Activated T-cell treated with anti-CD3 and anti-CD28 coated beads, Interleukin-2, amount 50 U/mL, for 72 hours (primary cell): ENCODE data around the gene CFAP61. TPM values are rescaled to one million over a fixed set of nuclear protein-coding genes. Genes with fewer than 3 reads are reported as not detected.

Experiments used
- ATAC-seq, 2 donors: fragments of 150-1000 bp; cut with Tn5 transposase; replicated peaks in 1 of 2; 2 replicates each; pipeline ENCODE4 v1.10.0; 2021; ENCODE audit warnings: moderate library complexity in 2 of 2, mild to moderate bottlenecking in 1 of 2
- DNase-seq, 2 donors: peaks; one replicate each; pipeline ENCODE4 v3.0.0; 2021 to 2022; ENCODE audit warnings: mixed read lengths in 1 of 2
- H3K27ac Mint-ChIP-seq: one replicate; pipeline ENCODE4 v1.8.0; 2022; ENCODE audit warnings: mild to moderate bottlenecking, moderate library complexity, mixed read lengths
- H3K27me3 Mint-ChIP-seq: one replicate; pipeline ENCODE4 v1.8.0; 2022; ENCODE audit warnings: low read depth, mixed read lengths
- H3K36me3 Mint-ChIP-seq, 2 donors: one replicate each; pipeline ENCODE4 v1.8.0; 2022; ENCODE audit warnings: mixed read lengths in 2 of 2, mild to moderate bottlenecking in 1 of 2; ENCODE audit not compliant: insufficient read depth in 2 of 2
- H3K4me1 Mint-ChIP-seq: one replicate; pipeline ENCODE4 v1.8.0; 2022; ENCODE audit warnings: low read depth, mixed read lengths
- H3K4me3 Mint-ChIP-seq, 2 donors: one replicate each; pipeline ENCODE4 v1.8.0; 2022; ENCODE audit warnings: mild to moderate bottlenecking in 2 of 2, mixed read lengths in 2 of 2, moderate library complexity in 2 of 2
- H3K9me3 Mint-ChIP-seq, 2 donors: one replicate each; pipeline ENCODE4 v1.8.0; 2022; ENCODE audit warnings: mixed read lengths in 2 of 2
- total RNA-seq, 2 donors: library from RNA; stranded (reverse); gene quantifications; one replicate each; pipeline ENCODE4 v1.2.3, GENCODE V29; 2022

Gene CFAP61
- total RNA-seq, 2 donors from 2014 or later = not detected

GRCh38 chr20:20134941-20135575 is 82.7 kb downstream of the CFAP61 start:
- Mint-ChIP-seq H3K4me1 (no peaks in the 10 kb centered on the region), H3K9me3 (peaks cover 5 to 8% of the 10 kb centered on the region in 2 donors)
- no peak for DNase-seq

GRCh38 chr20:20136313-20136712 is 84.0 kb downstream of the CFAP61 start:
- H3K4me3 Mint-ChIP-seq = no peak overlapping the region
- H3K27me3 Mint-ChIP-seq = no peaks in the 10 kb centered on the region
- no peaks in the 10 kb centered on the region for H3K4me1 Mint-ChIP-seq
- DNase-seq (no peak), ATAC-seq (no peak)
- no peak overlapping the region for H3K27ac Mint-ChIP-seq
- H3K9me3 Mint-ChIP-seq = peaks cover 0 to 4% of the 10 kb centered on the region in 2 donors
- peaks cover 0 to 2% of the 10 kb centered on the region in 2 donors for H3K36me3 Mint-ChIP-seq

More at GRCh38 chr20:20134941-20135575, 82.7 kb downstream of the CFAP61 start:
- peaks cover 2 to 5% of the 10 kb centered on the region in 2 donors for H3K36me3 Mint-ChIP-seq
- ATAC-seq = no peak
- H3K27ac Mint-ChIP-seq = no peak overlapping the region
- peaks cover 10% of the 10 kb centered on the region for H3K27me3 Mint-ChIP-seq
- no peak overlapping the region for H3K4me3 Mint-ChIP-seq

- Mint-ChIP-seq H3K4me1 (no peaks in the 10 kb centered on the region), H3K27me3 (peaks cover 4% of the 10 kb centered on the region), H3K27ac (no peak overlapping the region), H3K4me3 (no peak overlapping the region), H3K9me3 (peaks cover 0 to 4% of the 10 kb centered on the region in 2 donors), H3K36me3 (peaks cover 0 to 2% of the 10 kb centered on the region in 2 donors)
- no peak for DNase-seq
- ATAC-seq = no peak
Observed at GRCh38 chr20:20137851-20138250, 85.5 kb downstream of the CFAP61 start.

GRCh38 chr20:20138301-20139064 is 86.2 kb downstream of the CFAP61 start:
- peaks cover 0 to 4% of the 10 kb centered on the region in 2 donors for H3K9me3 Mint-ChIP-seq
- H3K36me3 Mint-ChIP-seq = peaks cover 0 to 2% of the 10 kb centered on the region in 2 donors
- ATAC-seq = no peak
- DNase-seq = no peak
- H3K4me3 Mint-ChIP-seq = no peak overlapping the region
- peaks cover 4% of the 10 kb centered on the region for H3K27me3 Mint-ChIP-seq
- H3K4me1 Mint-ChIP-seq = no peaks in the 10 kb centered on the region
- H3K27ac Mint-ChIP-seq = no peak overlapping the region

- Mint-ChIP-seq H3K36me3 (peaks cover 0 to 2% of the 10 kb centered on the region in 2 donors), H3K27me3 (peaks cover 8% of the 10 kb centered on the region), H3K9me3 (peaks cover 1 to 5% of the 10 kb centered on the region in 2 donors), H3K27ac (no peak overlapping the region), H3K4me1 (no peaks in the 10 kb centered on the region), H3K4me3 (no peak overlapping the region)
- ATAC-seq (no peak), DNase-seq (no peak)
Observed at GRCh38 chr20:20139403-20139802, 87.1 kb downstream of the CFAP61 start.

- DNase-seq (no peak), ATAC-seq (no peak)
- no peak overlapping the region for H3K4me3 Mint-ChIP-seq
- no peak overlapping the region for H3K27ac Mint-ChIP-seq
- peaks cover 3 to 4% of the 10 kb centered on the region in 2 donors for H3K9me3 Mint-ChIP-seq
- H3K4me1 Mint-ChIP-seq = no peaks in the 10 kb centered on the region
- peaks cover 12% of the 10 kb centered on the region for H3K27me3 Mint-ChIP-seq
- no peaks in the 10 kb centered on the region for H3K36me3 Mint-ChIP-seq
Observed at GRCh38 chr20:20143165-20143564, 90.8 kb downstream of the CFAP61 start.

- H3K36me3 Mint-ChIP-seq = no peaks in the 10 kb centered on the region
- no peak for DNase-seq
- H3K27ac Mint-ChIP-seq = no peak overlapping the region
- peaks cover 3 to 4% of the 10 kb centered on the region in 2 donors for H3K9me3 Mint-ChIP-seq
- H3K4me3 Mint-ChIP-seq = no peak overlapping the region
- H3K27me3 Mint-ChIP-seq = peaks cover 12% of the 10 kb centered on the region
- H3K4me1 Mint-ChIP-seq = no peaks in the 10 kb centered on the region
- no peak for ATAC-seq
Observed at GRCh38 chr20:20143646-20144045, 91.3 kb downstream of the CFAP61 start.

GRCh38 chr20:20148779-20149178 is 96.4 kb downstream of the CFAP61 start:
- H3K4me1 Mint-ChIP-seq = no peaks in the 10 kb centered on the region
- H3K4me3 Mint-ChIP-seq = no peak overlapping the region
- peaks cover 6% of the 10 kb centered on the region in 2 donors for H3K9me3 Mint-ChIP-seq
- DNase-seq (no peak), ATAC-seq (no peak)
- no peak overlapping the region for H3K27ac Mint-ChIP-seq
- H3K36me3 Mint-ChIP-seq = no peaks in the 10 kb centered on the region
- H3K27me3 Mint-ChIP-seq = peaks cover 8% of the 10 kb centered on the region

- ATAC-seq (no peak), DNase-seq (no peak)
- Mint-ChIP-seq H3K9me3 (peaks cover 3% of the 10 kb centered on the region in 2 donors), H3K27me3 (no peaks in the 10 kb centered on the region), H3K4me1 (no peaks in the 10 kb centered on the region), H3K27ac (no peak overlapping the region), H3K36me3 (no peaks in the 10 kb centered on the region), H3K4me3 (no peak overlapping the region)
Observed at GRCh38 chr20:20150241-20150640, 97.9 kb downstream of the CFAP61 start.

- Mint-ChIP-seq H3K4me3 (no peak overlapping the region), H3K36me3 (no peaks in the 10 kb centered on the region), H3K27me3 (peaks cover 12% of the 10 kb centered on the region), H3K27ac (no peak overlapping the region), H3K9me3 (no peaks in the 10 kb centered on the region), H3K4me1 (no peaks in the 10 kb centered on the region)
- ATAC-seq = no peak
- DNase-seq = no peak
Observed at GRCh38 chr20:20160520-20160919, 108.2 kb downstream of the CFAP61 start.

GRCh38 chr20:20161611-20162010 is 109.3 kb downstream of the CFAP61 start:
- Mint-ChIP-seq H3K4me3 (no peak overlapping the region), H3K27ac (no peak overlapping the region), H3K36me3 (no peaks in the 10 kb centered on the region), H3K27me3 (peaks cover 12% of the 10 kb centered on the region), H3K4me1 (no peaks in the 10 kb centered on the region), H3K9me3 (no peaks in the 10 kb centered on the region)
- no peak for DNase-seq
- no peak for ATAC-seq

GRCh38 chr20:20167698-20168097 is 115.4 kb downstream of the CFAP61 start:
- no peaks in the 10 kb centered on the region for H3K27me3 Mint-ChIP-seq
- DNase-seq = no peak
- no peaks in the 10 kb centered on the region for H3K9me3 Mint-ChIP-seq
- no peak for ATAC-seq
- H3K4me1 Mint-ChIP-seq = no peaks in the 10 kb centered on the region
- H3K27ac Mint-ChIP-seq = no peak overlapping the region
- H3K4me3 Mint-ChIP-seq = no peak overlapping the region
- H3K36me3 Mint-ChIP-seq = no peaks in the 10 kb centered on the region

- no peak for ATAC-seq
- no peak overlapping the region for H3K4me3 Mint-ChIP-seq
- no peaks in the 10 kb centered on the region for H3K4me1 Mint-ChIP-seq
- H3K27me3 Mint-ChIP-seq = peaks cover 8% of the 10 kb centered on the region
- peaks cover 0 to 2% of the 10 kb centered on the region in 2 donors for H3K9me3 Mint-ChIP-seq
- DNase-seq = no peak
- H3K36me3 Mint-ChIP-seq = no peaks in the 10 kb centered on the region
- no peak overlapping the region for H3K27ac Mint-ChIP-seq
Observed at GRCh38 chr20:20173254-20173653, 120.9 kb downstream of the CFAP61 start.
